GM19238 (cell line): ENCODE results near the gene FOXF1.

Source experiments
- DNase-seq: peaks from one replicate; pipeline ENCODE4 v3.0.0; 2011; ENCODE audit warnings: low spot score; ENCODE audit not compliant: insufficient read length

FOXF1 gene

GRCh38 chr16:86516623-86517003 lies 6.3 kb downstream of the FOXF1 start:
- DNase-seq, result no peak

GRCh38 chr16:86517033-86517432 lies 6.7 kb downstream of the FOXF1 start:
- no peak for DNase-seq

GRCh38 chr16:86517652-86518258 lies 7.4 kb downstream of the FOXF1 start:
- DNase-seq, result peak; percentile 48

DNA sequence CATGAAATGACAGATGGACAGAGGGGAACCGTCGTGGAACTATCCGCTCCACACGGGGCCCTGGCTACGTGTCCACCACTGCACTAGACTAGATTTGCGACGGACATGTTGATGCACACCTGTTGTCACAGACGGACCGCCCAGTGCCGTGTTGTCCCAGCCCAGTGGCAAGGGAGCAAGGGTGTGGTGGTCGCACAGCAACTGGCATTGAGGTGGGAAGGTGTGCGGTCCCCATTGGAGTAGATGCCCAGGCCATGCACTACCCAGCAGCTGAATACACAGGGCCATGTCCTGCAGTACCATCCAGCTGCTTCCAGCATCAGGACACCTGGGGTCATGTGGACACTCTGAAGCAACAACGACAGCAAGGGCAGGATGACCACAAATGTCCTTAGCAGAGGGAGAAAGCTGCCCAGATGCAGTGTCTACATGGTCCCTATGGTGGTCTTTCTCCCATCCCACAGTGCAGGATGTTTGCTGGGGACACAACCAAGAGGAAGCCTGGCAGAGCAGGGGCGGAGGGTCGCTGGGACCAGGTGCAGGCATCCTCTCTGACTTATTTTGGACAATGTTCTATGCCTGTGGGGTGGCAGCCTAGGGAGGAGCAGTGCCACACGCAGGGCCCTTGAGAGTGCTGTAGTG lies 8.8 kb downstream of the FOXF1 start:
- DNase-seq, result no peak

- DNase-seq, result peak; percentile 64
These were observed 9.5 kb downstream of the FOXF1 start for GRCh38 chr16:86519649-86520316.

DNA sequence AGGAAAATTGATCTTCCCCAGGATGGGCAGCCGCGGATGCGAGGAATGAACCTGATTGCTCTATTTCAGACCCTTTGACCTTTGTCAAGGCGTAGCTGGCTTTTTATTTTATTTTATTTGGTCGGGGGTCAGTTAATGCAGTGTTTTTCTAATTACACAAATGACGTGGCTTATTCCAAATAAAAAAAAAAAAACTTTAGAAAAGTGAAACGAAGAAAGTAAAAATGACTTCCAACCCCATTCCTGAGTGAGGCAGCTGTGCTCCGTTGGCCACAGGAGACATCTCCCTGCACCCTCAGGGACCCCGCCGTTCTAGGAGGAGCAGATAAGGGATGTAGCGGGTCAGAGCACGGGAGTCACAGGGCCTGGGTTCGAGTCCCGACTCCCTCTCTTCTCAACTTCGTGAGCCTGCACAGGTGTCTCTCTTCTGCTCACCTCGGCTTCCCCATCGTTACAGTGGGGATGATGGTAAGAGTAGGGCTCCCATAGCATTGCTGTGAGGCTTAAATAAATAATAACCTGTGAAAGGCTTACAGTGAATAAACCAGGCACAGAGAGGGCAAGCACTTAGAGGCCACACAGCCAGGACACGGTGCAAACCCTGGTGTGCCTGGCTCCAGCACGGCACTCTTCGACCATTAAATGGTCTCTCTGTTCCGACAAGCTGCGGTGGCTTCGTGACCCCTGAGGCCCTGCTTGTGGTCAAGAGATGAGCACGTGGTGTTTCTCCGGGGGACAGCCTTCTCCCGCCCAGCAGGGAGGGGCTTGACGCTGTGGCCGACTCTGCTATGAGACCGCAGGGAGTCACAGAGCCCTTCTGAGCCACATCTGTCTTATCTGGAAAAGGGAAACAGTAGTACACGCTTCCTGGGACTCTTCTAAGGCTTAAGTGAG lies 10.2 kb downstream of the FOXF1 start:
- no peak for DNase-seq

DNA sequence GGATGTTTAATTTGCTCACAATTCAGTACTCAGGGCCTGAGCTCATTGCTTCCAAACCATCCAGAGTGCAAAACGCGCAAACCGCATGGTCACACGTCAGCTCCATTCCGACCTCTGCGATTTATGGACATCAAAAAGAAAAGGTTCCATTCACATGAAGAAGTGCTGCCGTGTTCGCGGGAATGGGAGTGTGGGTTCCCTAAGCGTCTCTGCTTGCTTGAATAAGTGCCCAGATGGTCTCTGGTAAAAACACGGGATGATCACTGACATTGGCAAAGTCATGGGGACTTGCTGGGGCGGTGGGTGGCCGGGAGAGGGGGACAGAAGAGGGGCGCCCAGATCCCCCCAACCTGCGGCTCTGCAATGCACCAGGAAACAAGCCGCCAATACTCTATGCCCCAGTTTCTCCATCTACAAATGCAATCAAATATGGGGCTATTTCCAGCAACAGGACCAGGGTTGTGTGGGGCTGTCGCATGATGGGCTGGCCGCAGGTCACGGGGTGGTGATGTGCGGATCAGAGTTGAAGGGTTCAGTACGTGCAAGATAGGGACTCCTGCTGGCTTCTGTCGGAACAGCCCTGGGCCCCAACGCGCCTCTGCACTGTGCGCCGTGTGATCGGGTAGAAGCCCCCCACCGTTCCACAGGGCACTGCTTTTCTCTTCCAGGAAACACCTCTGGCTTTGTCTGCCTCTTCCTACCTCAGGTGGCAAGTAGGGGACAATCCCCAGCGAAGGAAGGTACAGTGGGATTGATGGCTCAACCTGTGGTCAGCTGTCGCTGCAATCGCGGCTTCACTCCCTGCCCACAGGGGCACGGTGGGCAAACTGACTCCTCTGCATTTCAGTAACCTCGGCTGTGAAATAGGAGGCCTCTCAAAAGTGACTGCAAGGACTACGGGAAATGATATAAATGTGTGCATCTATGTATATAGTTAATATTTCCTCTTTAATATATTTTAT lies 11.2 kb downstream of the FOXF1 start:
- DNase-seq, result no peak

GRCh38 chr16:86522634-86523033 lies 12.3 kb downstream of the FOXF1 start:
- DNase-seq, result no peak

- no peak for DNase-seq
These were observed 12.9 kb downstream of the FOXF1 start for GRCh38 chr16:86523166-86523740.

DNA sequence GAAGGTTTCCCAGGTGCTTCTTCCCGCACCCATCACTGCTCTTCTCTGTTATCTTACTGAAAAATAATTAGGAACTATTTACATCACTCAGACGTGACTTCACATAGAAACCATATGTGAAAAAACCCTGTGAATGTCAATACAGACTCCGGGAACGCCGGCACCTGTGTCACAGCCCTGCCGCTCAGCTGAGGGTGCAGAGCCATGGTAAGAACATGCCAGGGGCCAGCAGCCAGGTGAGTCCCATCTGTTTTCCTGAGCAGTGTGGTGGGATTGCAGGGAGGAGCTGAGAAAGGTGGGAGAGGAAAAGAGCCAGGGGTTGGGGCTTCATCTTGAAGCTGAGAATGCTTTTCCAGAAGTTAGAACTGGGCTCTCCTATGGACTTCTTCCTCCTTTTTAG lies 13.7 kb downstream of the FOXF1 start:
- no peak for DNase-seq

- DNase-seq, result no peak
These were observed 15.4 kb downstream of the FOXF1 start for GRCh38 chr16:86525696-86526095.

- DNase-seq, result no peak
These were observed 17.0 kb downstream of the FOXF1 start for GRCh38 chr16:86527366-86527765.

DNA sequence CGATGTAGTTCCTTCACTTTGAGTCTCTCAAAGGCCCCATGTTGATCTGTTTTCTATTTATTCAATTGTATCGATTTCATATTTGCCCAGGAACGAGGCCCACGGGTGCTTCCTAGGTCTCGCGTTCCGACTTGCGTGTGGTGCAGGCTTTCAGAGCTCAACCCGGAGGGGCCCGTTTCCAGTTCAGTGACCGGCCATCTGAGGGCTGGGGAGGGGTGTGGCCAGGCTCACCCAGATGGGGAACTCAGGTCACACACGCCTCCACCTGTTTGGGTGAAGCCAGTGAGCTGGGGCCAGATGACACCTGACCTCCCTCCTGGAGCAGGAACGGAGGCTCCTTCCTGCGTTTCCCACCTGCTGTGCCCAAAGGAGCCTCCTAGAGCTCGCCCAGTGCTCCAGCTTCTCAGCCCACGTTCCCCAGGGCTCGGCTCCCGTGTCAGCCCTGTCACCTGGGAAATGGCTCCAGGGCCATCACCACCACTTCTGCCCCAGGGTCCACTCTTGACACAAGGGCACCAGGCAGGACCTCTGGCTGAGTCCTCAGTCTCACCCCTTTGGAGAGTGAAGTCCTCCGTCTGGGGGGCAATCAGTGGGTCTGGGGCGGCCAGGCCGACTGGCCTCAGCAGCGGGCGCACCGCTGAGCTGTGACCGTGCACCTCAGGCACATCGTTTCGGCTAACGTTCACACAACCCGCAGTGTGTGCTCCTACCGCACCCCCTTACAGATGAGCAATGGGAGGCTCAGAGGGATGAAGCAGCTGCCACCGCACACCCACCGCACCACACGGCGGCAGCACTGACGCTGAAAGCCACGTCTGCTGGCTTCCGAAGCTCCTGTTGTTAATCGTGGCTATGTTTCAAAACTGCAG lies 18.0 kb downstream of the FOXF1 start:
- DNase-seq, result no peak

DNA sequence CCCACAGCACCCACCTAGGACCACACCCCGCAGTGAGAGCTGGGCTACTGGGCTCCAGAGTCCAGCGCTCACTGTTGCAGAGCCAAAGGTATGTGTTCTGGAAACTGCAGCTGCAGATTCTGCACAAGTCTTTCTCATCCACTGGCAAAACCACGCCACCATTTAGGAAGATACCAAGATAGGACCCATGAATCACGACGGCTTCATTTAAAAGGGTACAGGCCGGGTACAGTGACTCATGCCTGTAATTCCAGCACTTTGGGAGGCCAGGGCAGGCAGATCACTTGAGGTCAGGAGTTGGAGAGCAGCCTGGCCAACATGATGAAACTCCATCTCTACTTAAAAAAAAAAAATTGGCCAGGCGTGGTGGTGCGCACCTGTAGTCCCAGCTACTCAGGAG lies 18.8 kb downstream of the FOXF1 start:
- no peak for DNase-seq

DNA sequence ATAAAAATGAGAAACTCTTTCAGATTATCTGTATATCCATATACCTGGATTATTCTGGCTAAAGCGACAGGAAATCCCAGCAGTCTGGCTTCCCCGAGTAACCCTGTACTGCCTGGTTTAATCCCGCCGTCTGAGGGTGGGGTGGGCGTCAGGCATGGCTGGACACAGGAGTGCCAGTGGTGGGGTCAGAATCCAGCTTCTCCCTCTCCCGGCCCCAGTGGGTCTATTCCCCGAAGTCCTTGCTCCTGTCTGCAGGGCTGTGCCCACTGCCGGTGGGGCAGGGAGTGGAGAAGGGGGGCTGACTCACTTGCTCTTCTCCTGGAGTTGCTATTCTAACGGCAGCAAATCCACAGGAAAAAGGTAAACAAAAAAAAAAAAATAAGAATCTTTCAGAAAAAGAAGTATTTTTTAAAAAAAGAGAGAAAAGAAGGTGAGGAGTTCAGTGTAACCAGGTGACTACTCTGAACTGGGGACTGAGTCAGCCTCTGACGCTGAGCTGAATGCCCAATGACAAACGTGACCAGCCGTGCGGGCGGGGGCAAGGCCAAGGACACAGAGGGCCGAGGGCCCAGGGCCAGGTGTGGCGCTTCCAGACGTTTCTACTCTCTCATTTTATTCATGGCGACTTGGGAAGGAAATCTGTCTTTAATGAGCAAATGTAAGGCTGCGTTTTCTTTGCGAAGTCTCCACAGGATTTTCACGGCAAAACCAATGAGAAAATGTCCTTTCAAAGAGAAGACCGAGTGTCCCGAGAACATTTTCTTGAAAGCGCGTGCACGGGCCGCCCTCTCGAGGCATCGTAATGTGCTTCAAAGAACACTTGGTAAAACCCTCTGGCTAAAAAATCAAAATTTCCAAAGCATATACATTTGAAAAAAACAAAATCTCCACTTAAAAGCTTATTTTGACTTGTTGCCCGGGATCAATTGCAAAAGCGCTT lies 20.2 kb downstream of the FOXF1 start:
- no peak for DNase-seq

DNA sequence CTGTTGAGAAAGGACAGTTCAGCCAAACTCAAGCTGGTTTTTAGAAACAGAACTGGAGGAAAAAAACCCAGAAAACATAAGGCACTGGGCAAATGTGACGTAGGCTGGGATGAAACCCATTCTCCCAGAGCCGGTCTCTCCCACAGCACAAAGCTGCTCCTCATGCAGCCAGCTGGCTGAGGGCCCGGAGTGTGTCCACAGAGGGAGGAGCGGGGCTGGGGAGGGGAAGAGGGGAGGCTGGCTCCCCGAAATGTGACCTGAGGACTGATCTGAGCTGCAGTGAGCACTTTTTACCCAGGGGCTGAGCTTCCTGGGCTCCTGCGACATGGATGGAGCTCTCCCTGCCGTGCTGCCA lies 20.8 kb downstream of the FOXF1 start:
- no peak for DNase-seq

DNA sequence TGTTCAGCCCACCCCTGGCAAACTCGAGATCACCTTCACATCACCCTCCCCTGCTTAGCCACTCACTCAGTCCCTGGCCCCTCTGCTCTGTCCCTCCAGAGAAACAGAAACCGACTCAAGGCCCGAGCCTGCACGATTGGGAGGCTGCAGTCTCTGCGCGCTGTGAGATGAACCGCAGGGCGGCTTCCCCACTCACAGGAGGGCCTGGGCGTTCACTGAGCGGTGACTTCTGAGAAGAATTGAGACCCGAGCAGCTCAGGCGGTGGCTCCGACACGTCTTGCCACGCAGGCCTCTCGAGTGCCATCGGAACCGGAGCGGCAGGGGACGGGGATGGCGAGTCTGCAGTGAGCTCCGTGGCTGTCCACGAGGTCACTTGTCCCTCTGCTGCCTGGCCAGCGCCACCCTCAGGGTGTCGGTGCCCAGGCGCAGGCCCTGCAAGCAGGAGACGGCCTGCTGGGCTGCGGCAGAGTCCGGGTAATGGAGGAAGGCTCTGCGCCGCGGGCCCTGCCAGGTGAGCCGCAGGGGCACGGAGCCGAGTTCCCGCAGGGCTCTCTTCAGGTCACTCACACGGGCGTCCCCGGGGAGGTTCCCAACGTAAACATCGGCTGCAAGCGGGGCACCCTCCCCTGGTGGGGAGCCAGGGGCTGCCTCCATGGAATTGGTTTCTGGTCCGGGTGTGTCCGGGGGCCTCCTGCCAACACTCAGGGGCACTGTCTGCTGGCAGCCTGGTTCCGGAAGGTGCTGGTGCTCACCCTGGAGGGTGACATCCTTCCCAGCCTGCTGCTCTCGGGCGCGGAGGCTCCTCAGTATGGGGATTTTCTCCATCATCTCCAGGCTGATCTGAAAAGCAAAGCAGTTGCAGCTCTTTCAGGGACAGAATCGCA lies 21.6 kb downstream of the FOXF1 start:
- no peak for DNase-seq

GRCh38 chr16:86532526-86532815 lies 22.1 kb downstream of the FOXF1 start:
- DNase-seq, result no peak
